DMS153 treated with DMSO at 0.1 percent for 48 hours (cell line): ENCODE results near the gene PRM1.
"Not testable (repeated sequence)": the region's sequence is repeated elsewhere in the genome, so short reads cannot be mapped to it uniquely, and the experiment has no call there.

Experiments used
- DNase-seq: peaks from one replicate; lab custom pipeline; 2025; ENCODE audit not compliant: unreplicated experiment; lab: John Stamatoyannopoulos, UW

PRM1 gene

DNA sequence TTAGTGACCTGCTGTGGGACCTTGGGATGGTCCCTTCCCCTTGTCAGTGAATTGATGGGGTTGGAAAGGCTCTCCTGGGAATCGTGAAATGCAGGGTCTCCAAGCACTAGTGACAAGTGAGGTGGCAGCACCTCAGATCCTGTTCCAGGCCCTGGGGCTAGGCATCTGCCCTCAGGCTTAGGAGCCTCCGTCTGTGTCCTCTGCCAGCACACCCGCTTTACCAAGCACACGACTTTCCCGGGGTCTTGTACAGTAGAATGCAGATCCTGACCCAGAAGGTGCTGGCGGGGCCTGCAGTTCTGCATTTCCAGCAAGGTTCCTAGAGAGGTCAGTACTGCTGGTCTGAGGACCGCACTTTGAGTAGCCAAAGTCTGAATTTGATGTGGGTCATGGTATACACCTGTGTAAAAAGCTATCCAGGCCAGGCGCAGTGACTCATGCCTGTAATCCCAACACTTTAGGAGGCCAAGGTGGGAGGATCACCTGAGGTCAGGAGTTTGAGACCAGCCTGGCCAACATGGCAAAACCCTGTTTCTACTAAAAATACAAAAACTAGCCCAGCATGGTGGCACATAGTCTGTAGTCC, 33.3 kb upstream of the PRM1 start:
- DNase-seq = no peak

DNA sequence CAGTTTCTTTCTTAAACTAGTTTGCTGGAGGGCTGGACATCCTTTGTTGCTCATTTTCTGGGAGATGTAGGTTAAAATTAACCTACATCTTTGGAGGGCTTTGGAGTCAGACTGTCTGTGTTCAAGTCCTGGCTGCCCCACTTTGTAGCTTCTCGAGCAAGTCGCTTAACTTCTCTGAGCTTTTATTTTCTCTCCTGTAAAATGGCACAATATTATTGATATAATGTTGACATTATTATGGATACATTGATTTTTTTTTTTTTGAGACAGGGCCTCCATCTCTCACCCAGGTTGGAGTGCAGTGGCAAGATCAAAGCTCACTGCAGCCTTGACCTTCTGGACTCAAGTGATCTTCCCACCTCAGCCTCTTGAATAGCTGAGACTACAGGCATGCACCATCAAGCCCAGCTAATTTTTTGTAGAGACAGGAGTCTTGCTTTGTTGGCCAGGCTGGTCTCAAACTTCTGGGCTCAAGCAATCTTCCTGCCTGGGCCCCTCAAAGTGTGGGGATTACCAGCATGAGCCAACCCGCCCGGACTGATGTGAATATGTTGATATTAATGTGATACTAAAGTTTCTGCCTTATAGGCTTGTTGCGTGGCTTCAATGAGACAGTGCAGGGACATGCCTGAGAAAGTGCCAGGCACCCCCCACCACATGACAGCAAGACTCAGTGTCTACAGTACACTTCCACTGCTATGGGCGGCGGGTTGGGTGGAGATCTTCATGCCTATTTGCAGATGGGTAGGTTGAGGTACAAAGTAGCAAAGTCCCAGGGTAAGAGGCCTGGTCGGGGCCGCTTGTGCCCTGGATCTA, 32.6 kb upstream of the PRM1 start:
- DNase-seq = no peak

DNA sequence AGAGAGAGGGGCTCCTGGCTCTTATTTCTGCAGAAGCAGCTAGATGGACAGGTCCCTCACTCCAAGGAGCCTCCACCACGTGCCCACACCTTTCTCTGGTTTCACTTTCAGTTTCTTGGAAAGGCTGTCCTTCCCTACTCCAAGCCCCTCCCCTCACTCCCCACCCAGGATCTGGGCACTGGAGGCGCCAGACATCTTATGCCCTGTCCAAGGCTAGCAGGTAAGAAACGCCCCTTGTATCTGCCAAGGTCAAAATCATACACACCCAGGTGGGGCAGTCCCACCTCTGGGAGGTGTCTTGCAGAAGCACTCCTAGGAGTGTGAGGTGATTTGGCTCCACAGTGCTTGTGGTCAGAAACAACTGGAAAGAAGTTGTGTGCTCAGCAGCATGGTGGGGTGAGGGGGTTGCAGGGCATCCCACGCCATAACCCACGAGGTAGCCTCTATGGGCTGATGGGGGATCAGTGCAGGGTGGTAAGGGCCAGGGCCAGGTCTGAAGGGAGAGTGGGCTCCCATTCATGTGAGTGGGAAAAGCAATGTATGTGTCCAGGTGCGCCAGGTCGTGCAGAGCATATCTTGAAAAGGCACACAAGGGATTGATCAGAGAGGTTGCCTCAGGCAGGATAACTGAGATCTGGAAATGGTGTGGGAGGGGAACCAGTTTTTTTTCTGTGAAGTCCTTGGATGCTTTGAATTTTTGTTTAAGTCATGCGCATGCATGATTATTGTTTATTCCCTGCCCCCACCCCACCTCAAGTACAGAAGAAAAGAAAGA, 31.8 kb upstream of the PRM1 start:
- DNase-seq = peak; percentile 15

DNA sequence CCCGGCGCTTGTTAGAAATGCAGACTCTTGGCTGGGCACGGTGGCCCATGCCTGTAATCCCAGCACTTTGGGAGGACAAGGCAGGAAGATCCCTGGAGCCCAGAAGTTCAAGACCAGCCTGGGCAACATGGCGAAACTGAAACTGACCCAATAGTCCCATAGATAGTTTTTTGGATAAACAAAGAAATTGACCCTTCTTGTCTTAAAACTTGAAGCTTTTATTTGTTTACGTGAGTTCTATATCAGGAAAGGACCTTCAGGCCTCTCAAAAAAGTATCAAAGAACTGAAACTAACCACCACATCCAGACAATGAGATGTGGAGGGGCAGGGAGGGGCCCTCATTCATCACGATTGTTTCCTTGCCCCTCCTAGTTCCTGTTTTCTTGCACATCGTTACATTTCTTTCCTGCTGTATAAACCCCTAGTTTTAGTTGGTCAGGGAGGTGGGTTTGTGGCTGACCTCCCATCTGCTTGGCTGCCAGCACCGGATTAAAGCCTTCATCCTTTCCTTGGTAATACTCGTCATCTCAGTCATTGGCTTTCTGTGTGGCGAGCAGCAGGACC, 29.9 kb upstream of the PRM1 start:
- DNase-seq = no peak

DNA sequence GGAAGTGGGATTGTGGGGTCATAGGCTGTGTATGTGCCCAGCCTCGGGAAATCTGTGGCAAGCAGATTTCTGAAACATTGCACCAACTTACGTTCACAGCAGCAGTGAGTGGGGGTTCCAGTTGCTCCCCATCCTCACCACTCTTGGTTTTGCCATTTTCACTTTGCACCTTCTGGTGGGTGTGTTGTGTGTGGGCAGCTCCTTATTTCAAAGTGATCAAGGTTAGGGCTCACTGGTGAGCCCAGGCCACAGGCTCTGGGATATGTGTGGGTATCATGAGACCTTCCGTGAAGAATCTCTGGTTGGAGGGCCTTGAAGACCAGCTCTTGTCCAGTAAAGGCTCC, 29.5 kb upstream of the PRM1 start:
- DNase-seq = no peak

DNA sequence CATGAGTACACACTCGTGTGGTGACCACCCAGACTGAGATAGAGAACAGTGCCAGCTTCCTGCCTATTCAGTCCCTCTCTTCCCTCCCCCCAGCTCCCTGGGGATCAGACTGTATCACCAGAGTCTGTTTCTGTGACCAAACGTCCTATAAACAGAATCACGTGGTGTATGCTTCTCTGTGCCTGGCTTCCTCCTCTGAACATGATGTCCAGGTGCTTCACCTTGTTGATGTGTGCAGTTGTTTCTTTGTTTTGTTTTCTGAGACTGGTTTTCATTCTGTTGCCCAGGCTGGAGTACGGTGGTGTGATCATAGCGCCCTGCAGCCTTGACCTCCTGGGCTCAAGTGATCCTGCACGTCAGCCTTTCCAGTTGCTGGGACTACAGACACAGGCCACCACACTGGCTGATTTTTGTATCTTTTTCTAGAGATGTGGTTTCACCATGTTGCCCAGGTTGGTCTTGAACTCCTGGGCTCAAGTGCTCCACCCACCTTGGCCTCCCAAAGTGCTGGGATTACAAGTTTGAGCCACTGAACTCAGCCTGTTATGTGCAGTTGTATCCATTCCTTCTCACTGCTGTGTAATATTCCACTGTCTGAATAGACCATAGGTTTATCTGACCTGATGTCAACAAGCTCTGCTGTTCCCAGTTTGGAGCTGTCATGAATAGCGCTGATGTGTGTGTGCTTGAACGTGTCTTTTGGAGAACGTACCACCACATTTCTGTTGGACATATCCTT, 28.9 kb upstream of the PRM1 start:
- peak; percentile 36 for DNase-seq

DNA sequence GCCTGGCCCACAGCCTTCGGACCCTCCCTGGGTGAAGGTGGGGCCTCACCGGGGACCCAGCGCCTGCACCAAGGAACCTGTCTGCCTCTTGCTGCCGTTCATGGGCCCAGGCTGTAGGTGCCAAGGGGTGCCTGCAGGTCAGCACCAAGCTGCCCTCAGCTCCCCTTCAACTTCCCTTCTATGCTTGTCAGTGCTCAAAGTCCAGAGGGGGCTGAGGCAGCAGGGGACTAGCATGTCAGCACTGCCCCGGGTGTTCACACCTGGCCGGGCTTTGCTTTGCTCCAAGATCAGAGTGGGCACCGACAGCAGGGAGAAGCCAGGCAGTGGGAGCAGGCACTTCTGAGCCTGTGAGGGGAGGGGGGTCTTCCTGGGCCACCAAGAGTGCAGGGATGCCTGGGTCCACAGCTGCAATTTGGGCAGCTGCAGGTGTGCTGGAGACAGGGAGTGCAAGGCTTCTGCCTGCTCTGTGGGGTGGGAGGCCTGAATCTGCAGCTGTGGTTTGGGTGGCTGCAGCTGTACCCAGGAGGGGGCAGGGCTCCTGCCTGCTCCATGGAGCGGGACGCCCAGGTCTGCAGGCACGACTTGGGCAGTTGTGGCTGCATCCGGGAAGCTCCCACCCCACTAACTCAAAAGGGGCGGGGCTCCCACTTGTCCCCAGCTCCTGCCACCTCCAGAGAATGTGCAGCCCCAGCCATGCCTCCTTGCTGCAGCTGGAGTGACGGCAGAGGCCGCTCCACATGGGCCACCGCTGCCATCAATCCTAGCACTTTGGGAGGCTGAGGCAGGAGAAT, 27.6 kb upstream of the PRM1 start:
- no peak for DNase-seq

DNA sequence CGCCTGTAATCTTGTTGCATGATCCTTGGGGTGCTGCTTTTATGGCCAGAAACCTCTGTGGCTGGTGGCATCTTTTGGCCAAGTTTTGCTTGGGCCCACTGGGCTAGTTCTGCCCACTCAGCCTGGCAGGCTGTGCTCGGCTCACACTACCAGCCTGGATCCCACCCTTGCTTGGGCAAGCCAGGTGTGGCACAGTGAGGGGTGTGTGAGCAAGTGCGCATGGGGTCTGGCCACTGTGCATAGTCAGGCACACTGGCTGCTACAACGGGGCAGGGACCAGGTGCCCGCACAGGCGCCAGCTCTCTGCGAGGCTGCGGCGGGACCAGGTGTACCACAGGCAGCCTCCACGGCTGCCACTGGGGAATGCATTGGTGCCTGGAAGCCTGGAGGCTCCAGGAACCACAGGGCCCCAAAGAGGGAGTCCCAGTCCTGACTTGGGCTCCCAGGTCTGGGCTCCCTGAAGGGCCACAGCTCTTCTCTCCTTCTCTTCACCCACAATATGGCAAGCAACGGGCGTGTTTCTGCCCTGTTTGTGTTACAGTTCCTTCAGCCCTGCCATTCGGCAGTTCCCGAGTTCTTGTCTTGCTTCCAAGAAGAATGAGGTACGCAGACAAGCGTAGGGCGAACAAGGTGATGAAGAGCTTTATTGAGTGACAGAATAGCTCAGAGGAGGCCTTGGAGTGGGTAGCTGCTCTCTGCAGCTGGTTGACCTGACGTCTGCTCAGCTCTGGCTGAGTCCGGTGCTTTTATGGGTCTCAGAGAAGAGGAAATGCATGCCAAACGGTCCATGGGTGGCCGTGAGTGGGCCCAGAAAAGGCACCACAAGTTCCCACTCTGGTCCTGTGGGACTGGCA, 26.7 kb upstream of the PRM1 start:
- no peak for DNase-seq

DNA sequence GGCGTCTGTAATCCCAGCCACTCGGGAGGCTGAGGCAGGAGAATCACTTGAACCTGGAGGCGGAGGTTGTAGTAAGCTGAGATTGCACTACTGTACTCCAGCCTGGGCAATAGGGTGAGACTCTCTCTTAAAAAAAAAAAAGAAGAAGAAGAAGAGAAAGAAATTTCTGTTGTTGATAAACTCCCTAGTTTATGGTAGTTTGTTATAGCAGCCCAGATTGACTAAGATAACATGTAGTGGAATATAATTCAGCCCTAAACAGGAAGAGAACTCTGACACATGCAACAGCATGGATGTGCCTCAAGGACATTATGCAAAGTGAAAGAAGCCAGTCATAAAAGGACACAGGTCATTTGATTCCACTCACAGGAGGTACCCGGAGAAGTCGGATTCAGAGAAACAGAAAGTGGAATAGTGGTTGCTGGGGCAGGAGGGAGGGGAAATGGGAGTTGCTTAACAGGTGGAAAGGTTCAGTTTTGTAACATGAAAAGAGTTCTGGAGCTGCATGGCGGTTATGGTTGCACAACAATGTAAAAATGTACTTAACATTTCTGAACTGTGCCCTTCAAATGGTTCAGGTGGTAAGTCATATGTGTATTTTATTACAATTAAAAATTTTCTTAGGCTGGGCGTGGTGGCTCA, 26.0 kb upstream of the PRM1 start:
- no peak for DNase-seq

DNA sequence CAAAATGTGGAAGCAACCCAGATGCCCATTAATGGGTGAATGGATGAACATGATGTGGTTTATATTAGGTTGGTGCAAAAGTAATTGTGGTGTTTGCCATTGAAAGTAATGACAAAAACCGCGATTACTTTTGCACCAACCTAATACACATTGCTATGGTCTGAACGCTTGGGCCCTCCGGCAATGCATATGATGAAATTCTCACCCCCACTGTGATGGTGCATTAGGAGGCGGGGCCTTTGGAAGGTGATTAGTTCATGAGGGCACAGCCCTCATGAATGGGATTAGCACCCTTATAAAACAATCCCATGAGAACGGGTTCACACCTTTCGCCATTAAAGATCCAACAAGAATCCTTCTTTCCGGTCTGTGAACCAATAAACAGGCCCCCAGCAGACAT, 25.3 kb upstream of the PRM1 start:
- no peak for DNase-seq

DNA sequence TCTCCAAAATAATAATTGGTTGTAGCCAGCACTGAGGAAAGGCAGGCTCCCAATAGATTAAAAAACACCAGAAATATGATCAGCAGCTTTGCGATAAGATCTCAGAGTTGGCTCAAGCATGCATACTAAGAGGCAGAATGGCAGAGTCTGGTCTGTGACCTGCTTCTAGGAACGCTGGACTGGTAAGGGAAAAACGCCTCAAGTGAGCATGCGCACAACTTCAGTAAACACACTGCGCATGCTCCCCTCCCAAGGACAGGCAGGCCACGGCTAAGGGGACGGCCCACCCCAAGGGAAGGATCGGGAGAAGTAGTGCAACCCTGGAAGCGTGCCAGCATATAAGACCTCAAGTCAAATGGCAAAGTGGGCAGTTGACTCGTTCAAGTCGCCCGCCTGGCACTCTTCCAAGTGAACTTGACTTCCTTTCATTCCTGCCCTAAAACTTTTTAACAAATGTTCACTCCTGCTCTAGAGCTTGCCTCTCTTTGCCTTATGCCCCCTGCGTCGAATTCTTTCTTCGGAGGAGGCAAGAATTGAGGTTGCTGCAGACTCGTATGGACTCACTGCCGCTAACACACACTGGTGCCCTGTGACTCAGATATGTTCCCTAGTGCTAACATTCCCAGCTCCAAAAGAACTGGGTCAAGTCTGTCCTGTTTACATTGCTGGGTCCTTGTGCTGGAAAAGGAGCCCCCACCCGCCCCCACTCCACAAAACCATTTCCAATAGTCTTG, 22.4 kb upstream of the PRM1 start:
- DNase-seq = peak; percentile 76

DNA sequence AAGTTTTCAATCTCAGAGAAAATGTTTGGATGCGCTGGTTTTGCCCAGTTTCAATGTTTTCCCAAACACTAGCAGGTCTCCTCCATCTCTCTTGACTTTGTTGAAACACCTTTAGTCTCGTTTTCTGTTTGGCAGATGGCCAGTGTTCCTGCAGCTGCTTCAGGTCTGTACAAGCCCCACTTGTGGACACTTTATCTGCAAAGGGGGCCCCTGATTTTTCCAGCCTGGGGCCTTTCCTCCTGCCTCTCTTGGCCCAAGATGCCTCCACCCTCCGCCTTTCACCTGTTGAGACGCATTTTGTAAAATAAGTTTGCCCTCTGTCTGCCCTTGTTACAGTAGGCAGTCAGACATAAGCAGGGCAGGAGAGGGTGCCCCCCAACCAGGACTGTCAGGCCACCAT, 21.8 kb upstream of the PRM1 start:
- peak; percentile 75 for DNase-seq

DNA sequence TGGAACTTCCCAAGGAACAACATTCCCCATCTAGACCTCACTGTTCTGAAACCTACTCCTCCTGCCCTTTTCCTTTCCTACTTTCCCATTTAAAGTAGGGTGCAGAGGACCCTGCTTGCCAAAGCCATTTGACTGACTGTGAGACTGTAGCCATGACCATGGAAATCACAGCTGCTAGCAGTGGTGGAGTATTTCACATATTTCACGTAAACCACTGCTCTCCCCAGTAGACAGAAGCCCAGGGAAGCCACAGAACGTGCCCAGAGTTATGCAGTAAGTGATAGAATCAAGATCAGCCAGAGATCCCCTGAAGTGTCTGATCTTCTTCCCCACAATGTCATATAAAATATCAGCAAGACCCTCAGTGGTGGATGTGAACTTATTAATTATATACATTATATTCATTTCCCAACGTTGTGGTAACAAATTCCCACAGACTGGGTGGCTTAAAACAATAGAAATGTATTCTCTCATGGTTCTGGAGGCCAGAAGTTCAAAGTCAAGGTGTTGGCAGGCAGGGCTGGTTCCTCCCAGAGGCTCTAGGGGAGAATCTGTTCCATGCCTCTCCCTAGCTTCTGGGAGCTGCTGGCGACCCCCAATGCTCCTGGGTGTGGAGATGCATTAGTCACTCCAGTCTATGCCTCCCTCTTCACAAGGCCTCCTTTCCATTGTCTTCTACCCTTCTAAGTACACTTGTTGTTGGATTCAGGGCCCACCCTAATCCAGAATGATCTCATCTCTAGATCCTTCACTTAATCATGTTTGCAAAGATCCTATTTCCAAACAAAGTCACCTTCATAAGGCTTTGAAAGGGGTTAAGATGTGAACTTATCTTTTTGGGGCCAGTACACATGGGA, 20.7 kb upstream of the PRM1 start:
- no peak for DNase-seq

DNA sequence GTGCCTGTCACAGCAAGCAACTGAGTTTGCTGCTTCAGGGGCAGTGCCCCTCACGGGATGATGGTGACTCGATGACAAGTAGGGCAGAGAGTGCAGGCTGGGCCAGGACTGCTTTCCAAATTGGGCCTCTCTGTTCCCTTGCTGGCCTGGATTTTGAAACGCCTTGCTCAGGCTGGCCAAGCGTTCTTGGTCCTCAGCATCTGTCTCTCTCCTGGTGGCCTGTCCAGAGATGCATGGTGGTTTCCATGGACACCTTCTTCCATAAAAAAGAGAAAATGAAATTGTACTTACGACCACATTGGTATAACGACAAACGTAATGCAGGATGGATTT, 19.4 kb upstream of the PRM1 start:
- DNase-seq = no peak

DNA sequence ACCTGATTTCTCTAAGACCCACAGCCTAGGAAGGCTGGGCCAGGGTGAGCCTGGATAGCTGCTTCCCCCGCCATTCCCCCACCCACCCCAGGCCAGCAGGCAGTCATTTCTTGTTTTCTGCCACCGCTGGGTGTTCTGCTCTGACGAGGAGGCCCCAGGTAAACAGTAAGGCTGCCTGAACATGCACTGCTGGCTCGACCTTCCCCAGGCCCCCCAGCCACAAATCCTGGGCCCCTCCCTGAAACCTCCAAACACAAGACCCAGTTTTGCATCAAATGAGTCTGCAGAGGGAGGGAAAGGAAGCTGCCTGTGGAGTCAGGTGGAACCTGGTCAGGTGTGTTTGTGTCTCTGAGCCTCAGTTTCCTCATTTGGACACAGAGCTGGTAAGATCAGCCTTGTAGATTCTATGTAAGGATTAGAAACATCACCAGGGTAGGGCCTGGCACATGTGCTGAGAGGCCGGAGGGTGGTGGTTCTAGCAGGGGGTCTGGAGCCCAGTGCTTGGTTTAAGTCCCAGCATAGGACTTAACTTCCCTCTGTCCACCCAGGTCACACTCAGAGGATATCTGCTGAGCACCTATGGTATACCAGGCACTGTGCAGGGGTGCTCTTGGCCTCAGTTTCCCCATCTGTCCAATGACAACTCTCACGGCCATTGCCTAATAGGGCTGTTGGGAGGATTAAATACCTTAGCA, 18.9 kb upstream of the PRM1 start:
- no peak for DNase-seq

DNA sequence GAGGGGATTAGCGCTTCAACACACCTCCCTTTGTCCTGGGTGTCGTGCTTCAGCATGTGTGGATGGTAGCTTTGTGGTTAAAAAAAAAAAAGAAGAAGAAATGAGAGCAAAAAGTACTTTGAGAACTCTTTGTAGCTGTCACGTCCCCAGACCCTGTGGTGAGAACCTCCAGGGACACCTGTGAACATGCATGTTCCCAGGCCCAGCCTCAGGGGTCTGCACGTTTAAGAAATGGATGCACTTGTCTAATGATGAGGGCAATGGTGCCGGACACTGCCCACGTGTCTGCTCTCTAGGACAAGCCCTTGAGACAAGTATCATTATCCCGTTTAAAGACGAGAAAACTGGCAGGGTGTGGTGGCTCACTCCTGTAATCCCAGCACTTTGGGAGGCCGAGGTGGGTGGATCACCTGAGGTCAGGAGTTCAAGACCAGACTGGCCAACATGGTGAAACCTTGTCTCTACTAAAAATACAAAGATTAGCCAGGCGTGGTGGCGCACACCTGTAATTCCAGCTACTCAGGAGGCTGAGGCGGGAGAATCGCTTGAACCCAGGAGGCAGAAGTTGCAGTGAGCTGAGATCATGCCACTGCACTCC, 17.9 kb upstream of the PRM1 start:
- not testable (repeated sequence) for DNase-seq
